Measurements from ENCODE around the gene PTPN4. TPM values are rescaled to one million over a fixed set of nuclear protein-coding genes. Genes with fewer than 3 reads are reported as not detected.

Gene PTPN4
- total and polyA plus RNA-seq, 2 of the 13 experiments (the other 11 are each of a cell fraction or from before 2014, with no cell fraction given), result 20.3 to 34.6 TPM

DNA sequence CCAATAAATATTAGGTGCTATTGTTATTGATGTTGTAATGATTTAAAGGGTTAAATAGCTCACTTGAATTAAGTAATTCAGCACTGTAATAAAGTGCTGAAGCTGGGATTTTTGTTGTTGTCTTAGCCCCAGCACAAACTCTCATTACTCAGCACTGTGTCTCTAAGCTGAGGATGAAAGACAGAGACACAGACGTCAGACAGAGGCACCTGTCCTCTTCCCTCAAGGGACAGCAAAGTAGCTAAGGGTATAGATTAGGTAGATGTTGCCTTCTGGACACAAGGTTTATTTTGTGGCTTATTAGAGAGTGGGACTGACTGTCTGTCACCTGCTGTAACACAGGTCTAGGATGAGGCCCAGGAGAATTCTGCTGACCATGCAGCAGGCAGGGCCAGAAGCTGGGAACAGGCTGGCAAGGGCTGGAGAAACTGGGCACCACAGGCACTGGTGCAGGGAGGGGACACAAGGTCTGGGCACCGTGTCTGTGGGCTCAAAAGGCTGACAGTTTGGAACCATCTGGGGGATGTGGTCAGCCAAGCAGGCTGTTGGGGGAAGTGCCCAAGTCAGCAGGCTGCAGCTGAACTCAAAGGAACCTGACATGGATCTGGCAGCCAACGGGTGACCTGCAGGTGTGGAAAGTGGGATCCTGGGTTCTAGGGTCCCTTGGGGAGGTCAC is 20.0 kb upstream of the PTPN4 start:
- Histone ChIP-seq H3K4me3 (replicated peaks in 1 of 3; ENCODE audit: insufficient read depth in 1 of 3, low read depth in 2 of 3, low read length in 3 of 3) (no peak overlapping the region), H2AFZ (ENCODE audit: low read length) (no peak overlapping the region), H3K79me2 (ENCODE audit: insufficient read depth, low read length) (no peaks in the 10 kb centered on the region), H3K27me3 (ENCODE audit: control insufficient read depth in 1 of 2, insufficient read depth in 2 of 2, low read length in 2 of 2) (peaks cover 2 to 38% of the 10 kb centered on the region in 2 experiments; a peak in 4 of 5 replicates), H3K9ac (ENCODE audit: insufficient read depth, low read depth, low read length) (no peak overlapping the region), H4K20me1 (ENCODE audit: insufficient read depth, low read length) (no peaks in the 10 kb centered on the region), H3K36me3 (replicated peaks in 1 of 2; ENCODE audit: control insufficient read depth in 1 of 2, insufficient read depth in 2 of 2, low read length in 2 of 2) (no peaks in the 10 kb centered on the region), H3K4me1 (ENCODE audit: insufficient read depth, low read length) (peaks cover 30% of the 10 kb centered on the region), H3K27ac (ENCODE audit: extremely low read length, insufficient read depth, low read length) (no peak overlapping the region), H3K9me3 (ENCODE audit: low read length) (no peaks in the 10 kb centered on the region), H3K4me2 (ENCODE audit: low read depth, low read length) (no peak overlapping the region)
- intact Hi-C loops (cut with micrococcal nuclease; ENCODE audit: unreplicated experiment) (no loop called here), in situ Hi-C loops (cut with HindIII; ENCODE audit: extremely low pct_ligation_motif_present, low pct_unique_long_range_greater_than_20kb) (no loop called here)
- 14% methylated on average over 3 of the region's 3 CpGs for WGBS (ENCODE audit: low lambda C conversion rate)
- ATAC-seq, result no peak
- BruUV-seq (replicated peaks), result no TSS peak
- FAIRE-seq, result no peak
- no peak for DNase-seq (ENCODE audit: low spot score)
- TF ChIP-seq MED8 (CRISPR knock-in tag; IDR thresholded peaks at IDR 0.05; ENCODE audit: insufficient replicate concordance), result no peak
- peak; percentile 50; the same call in 1 of the 2 replicates for TF ChIP-seq MAFF (IDR thresholded peaks at IDR 0.05; ENCODE audit: low read depth, low read length)
- TF ChIP-seq MAFK (conservative IDR thresholded peaks at IDR 0.05 in 1 of 2, IDR thresholded peaks at IDR 0.05 in 1 of 2; ENCODE audit: low read length in 2 of 2), result peak; percentile 71 to 77
- TF ChIP-seq ZZZ3 (CRISPR knock-in tag; IDR thresholded peaks at IDR 0.05; ENCODE audit: borderline replicate concordance), result no peak
- POLR2A ChIA-PET, result no interaction called here
- CTCF ChIA-PET (ENCODE audit: low intra/inter-chr PET ratio, low total read pairs), result no interaction called here

DNA sequence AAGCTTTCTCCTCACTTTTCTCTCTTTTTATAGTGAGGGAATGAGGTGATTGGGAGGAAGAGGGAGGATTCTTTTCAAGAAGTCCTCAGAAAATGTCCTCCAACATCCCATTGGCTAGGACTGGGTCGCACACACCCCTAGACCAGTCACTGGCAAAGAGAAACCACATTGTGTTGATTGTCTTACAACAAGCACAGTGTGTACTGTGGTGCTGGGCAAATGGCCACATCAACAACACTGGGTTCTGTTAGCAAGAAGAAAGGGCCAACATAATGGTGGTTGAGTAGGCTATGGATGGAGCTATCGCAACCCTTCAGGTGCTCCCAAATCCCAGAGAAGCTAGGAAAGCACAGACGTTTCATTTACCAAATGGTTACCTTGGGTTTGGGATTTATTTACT is 18.7 kb upstream of the PTPN4 start:
- BruUV-seq (replicated peaks), result no TSS peak
- Histone ChIP-seq H2AFZ (ENCODE audit: low read length) (no peak overlapping the region), H3K4me1 (ENCODE audit: insufficient read depth, low read length) (peaks cover 17% of the 10 kb centered on the region), H3K9ac (ENCODE audit: insufficient read depth, low read depth, low read length) (no peak overlapping the region), H3K9me3 (ENCODE audit: low read length) (no peaks in the 10 kb centered on the region), H4K20me1 (ENCODE audit: insufficient read depth, low read length) (no peaks in the 10 kb centered on the region), H3K27ac (ENCODE audit: extremely low read length, insufficient read depth, low read length) (no peak overlapping the region), H3K4me2 (ENCODE audit: low read depth, low read length) (no peak overlapping the region), H3K4me3 (replicated peaks in 1 of 3; ENCODE audit: insufficient read depth in 1 of 3, low read depth in 2 of 3, low read length in 3 of 3) (no peak overlapping the region), H3K27me3 (ENCODE audit: control insufficient read depth in 1 of 2, insufficient read depth in 2 of 2, low read length in 2 of 2) (peaks cover 0 to 36% of the 10 kb centered on the region in 2 experiments; a peak in 4 of 5 replicates), H3K36me3 (replicated peaks in 1 of 2; ENCODE audit: control insufficient read depth in 1 of 2, insufficient read depth in 2 of 2, low read length in 2 of 2) (no peaks in the 10 kb centered on the region), H3K79me2 (ENCODE audit: insufficient read depth, low read length) (no peaks in the 10 kb centered on the region)
- FAIRE-seq, result no peak
- no peak for ATAC-seq
- TF ChIP-seq, protein P1, sequence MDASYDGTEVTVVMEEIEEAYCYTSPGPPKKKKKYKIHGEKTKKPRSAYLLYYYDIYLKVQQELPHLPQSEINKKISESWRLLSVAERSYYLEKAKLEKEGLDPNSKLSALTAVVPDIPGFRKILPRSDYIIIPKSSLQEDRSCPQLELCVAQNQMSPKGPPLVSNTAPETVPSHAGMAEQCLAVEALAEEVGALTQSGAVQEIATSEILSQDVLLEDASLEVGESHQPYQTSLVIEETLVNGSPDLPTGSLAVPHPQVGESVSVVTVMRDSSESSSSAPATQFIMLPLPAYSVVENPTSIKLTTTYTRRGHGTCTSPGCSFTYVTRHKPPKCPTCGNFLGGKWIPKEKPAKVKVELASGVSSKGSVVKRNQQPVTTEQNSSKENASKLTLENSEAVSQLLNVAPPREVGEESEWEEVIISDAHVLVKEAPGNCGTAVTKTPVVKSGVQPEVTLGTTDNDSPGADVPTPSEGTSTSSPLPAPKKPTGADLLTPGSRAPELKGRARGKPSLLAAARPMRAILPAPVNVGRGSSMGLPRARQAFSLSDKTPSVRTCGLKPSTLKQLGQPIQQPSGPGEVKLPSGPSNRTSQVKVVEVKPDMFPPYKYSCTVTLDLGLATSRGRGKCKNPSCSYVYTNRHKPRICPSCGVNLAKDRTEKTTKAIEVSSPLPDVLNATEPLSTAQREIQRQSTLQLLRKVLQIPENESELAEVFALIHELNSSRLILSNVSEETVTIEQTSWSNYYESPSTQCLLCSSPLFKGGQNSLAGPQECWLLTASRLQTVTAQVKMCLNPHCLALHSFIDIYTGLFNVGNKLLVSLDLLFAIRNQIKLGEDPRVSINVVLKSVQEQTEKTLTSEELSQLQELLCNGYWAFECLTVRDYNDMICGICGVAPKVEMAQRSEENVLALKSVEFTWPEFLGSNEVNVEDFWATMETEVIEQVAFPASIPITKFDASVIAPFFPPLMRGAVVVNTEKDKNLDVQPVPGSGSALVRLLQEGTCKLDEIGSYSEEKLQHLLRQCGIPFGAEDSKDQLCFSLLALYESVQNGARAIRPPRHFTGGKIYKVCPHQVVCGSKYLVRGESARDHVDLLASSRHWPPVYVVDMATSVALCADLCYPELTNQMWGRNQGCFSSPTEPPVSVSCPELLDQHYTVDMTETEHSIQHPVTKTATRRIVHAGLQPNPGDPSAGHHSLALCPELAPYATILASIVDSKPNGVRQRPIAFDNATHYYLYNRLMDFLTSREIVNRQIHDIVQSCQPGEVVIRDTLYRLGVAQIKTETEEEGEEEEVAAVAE (CRISPR knock-in tag; IDR thresholded peaks at IDR 0.05; ENCODE audit: borderline replicate concordance), result no peak
- TF ChIP-seq SRF (IDR thresholded peaks at IDR 0.05; ENCODE audit: low read depth, low read length) (no peak), MIXL1 (CRISPR knock-in tag; IDR thresholded peaks at IDR 0.05) (no peak)
- TF ChIP-seq, protein P2, sequence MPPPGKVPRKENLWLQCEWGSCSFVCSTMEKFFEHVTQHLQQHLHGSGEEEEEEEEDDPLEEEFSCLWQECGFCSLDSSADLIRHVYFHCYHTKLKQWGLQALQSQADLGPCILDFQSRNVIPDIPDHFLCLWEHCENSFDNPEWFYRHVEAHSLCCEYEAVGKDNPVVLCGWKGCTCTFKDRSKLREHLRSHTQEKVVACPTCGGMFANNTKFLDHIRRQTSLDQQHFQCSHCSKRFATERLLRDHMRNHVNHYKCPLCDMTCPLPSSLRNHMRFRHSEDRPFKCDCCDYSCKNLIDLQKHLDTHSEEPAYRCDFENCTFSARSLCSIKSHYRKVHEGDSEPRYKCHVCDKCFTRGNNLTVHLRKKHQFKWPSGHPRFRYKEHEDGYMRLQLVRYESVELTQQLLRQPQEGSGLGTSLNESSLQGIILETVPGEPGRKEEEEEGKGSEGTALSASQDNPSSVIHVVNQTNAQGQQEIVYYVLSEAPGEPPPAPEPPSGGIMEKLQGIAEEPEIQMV (CRISPR knock-in tag; IDR thresholded peaks at IDR 0.05; ENCODE audit: low read depth), result no peak
- no peak for DNase-seq (ENCODE audit: low spot score)
- ChIA-PET POLR2A (no interaction called here), CTCF (ENCODE audit: low intra/inter-chr PET ratio, low total read pairs) (no interaction called here)
- 43% methylated on average over 3 of the region's 3 CpGs for WGBS (ENCODE audit: low lambda C conversion rate)
- in situ Hi-C loops (cut with HindIII; ENCODE audit: extremely low pct_ligation_motif_present, low pct_unique_long_range_greater_than_20kb) (no loop called here), intact Hi-C loops (cut with micrococcal nuclease; ENCODE audit: unreplicated experiment) (no loop called here)

Data from HepG2 (cell line).